ENCODE data around the gene TXN2. TPM values are rescaled to one million over a fixed set of nuclear protein-coding genes. Genes with fewer than 3 reads are reported as not detected.
"Not testable (repeated sequence)": the region's sequence is repeated elsewhere in the genome, so short reads cannot be mapped to it uniquely, and the experiment has no call there.

Gene TXN2
- total RNA-seq, 2 experiments from 2014 or later: 95.5 to 99.1 TPM

GRCh38 chr22:36455571-36456463, 25.6 kb downstream of the TXN2 start:
- H3K36me3 Mint-ChIP-seq (ENCODE audit: low read depth): no peaks in the 10 kb centered on the region
- H3K4me3 Mint-ChIP-seq: peak overlapping the region; percentile 22
- DNase-seq (no peak), ATAC-seq (no peak)
- H3K27me3 Mint-ChIP-seq: no peaks in the 10 kb centered on the region
- intact Hi-C loops (cut with DNase I, micrococcal nuclease): loop anchor here (1.0 to 2.0 kb wide), 8 partner anchors 25 to 127 kb away; partner anchors contain the start of genes EIF3D (in 2 of the 2) and TXN2 (in 1 of the 2)
- H3K27ac Mint-ChIP-seq: peak overlapping the region; percentile 28
- POLR2A ChIA-PET: interaction anchor here (0.6 to 1.0 kb wide), 3 partner anchors 27 to 99 kb away, joined by 3 to 4 read pairs (median 3); no protein-coding TSS in a partner anchor
- H3K9me3 Mint-ChIP-seq (ENCODE audit: low read depth): no peaks in the 10 kb centered on the region
- CTCF ChIA-PET: interaction anchor here (0.5 to 2.9 kb wide), 10 partner anchors 15 to 1169 kb away, joined by 3 to 10 read pairs (median 3); no protein-coding TSS in a partner anchor
- H3K4me1 Mint-ChIP-seq: peaks cover 41% of the 10 kb centered on the region

DNA sequence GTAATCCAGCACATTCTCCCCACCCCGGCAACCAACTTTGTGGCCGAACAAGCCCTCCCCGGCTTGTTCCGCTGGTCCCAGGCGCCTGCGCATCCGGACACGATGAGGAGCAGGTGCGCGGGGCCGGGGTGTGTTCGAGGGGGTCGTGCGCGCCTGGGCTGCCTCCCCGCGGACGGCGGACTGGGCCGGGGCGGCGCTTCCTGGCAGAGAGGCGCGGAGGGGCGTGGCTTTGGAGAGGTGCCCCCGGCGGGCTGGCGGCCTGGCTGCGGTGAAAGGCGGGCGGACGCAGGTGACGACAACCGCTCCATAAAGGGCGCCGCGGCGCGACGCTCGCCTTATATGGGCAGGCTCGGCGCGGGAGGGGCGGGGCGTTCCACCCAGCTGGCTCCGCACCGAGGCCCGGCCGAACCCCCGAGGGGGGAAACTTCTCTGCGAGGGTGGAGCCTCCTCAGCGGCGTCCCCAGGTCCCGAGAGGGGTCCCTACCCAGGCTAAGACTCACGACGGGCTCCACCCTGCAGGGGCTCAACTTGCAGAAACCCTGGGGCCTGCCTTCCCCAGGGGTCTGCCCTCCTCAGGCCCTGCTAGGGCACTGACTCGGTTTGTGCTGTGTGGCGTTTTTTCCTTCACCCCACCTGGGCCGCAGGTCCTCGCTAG, 26.4 kb downstream of the TXN2 start:
- H3K27me3 Mint-ChIP-seq: no peaks in the 10 kb centered on the region
- DNase-seq (peak; percentile 98), ATAC-seq (peak; percentile 82)
- CTCF ChIA-PET: interaction anchor here (0.5 to 2.9 kb wide), 11 partner anchors 16 to 205 kb away, joined by 3 to 10 read pairs (median 3); no protein-coding TSS in a partner anchor
- H3K4me3 Mint-ChIP-seq: peak overlapping the region; percentile 71
- intact Hi-C loops (cut with DNase I, micrococcal nuclease): loop anchor here (1.0 to 2.0 kb wide), 8 partner anchors 26 to 126 kb away; partner anchors contain the start of genes EIF3D (in 2 of the 2) and TXN2 (in 1 of the 2)
- peak overlapping the region; percentile 67 for H3K27ac Mint-ChIP-seq
- H3K4me1 Mint-ChIP-seq: peaks cover 44% of the 10 kb centered on the region
- POLR2A ChIA-PET: interaction anchor here (0.6 to 1.1 kb wide), 6 partner anchors 16 to 99 kb away, joined by 3 to 4 read pairs (median 4); no protein-coding TSS in a partner anchor
- no peaks in the 10 kb centered on the region for H3K36me3 Mint-ChIP-seq (ENCODE audit: low read depth)
- H3K9me3 Mint-ChIP-seq (ENCODE audit: low read depth): no peaks in the 10 kb centered on the region

GRCh38 chr22:36453855-36454378, 27.5 kb downstream of the TXN2 start:
- ChIA-PET POLR2A (interaction anchor here (0.6 to 1.1 kb wide), 3 partner anchors 15 to 126 kb away, joined by 4 to 5 read pairs (median 4); no protein-coding TSS in a partner anchor), CTCF (interaction anchor here (0.8 to 2.9 kb wide), 3 partner anchors 17 to 115 kb away, joined by 3 to 9 read pairs (median 5); no protein-coding TSS in a partner anchor)
- peaks cover 44% of the 10 kb centered on the region for H3K4me1 Mint-ChIP-seq
- H3K27me3 Mint-ChIP-seq: no peaks in the 10 kb centered on the region
- peak; percentile 23 for DNase-seq
- H3K4me3 Mint-ChIP-seq: peak overlapping the region; percentile 71
- intact Hi-C loops (cut with DNase I, micrococcal nuclease): loop anchor here (2.0 kb wide), 3 partner anchors 43 to 121 kb away; partner anchors contain the start of gene EIF3D (in 1 of the 2)
- H3K36me3 Mint-ChIP-seq (ENCODE audit: low read depth): no peaks in the 10 kb centered on the region
- H3K9me3 Mint-ChIP-seq (ENCODE audit: low read depth): no peaks in the 10 kb centered on the region
- ATAC-seq: no peak
- peak overlapping the region; percentile 63 for H3K27ac Mint-ChIP-seq

GRCh38 chr22:36452978-36453607, 28.3 kb downstream of the TXN2 start:
- CTCF ChIA-PET; intact Hi-C loops (cut with DNase I, micrococcal nuclease); DNase-seq; H3K27me3 Mint-ChIP-seq; H3K36me3 Mint-ChIP-seq (ENCODE audit: low read depth); ATAC-seq; H3K9me3 Mint-ChIP-seq (ENCODE audit: low read depth): not testable (repeated sequence)
- peak overlapping the region; percentile 96 for H3K27ac Mint-ChIP-seq
- POLR2A ChIA-PET: interaction anchor here (0.7 to 1.6 kb wide), 2 partner anchors 76 to 88 kb away, joined by 3 to 4 read pairs; no protein-coding TSS in a partner anchor
- peak overlapping the region; percentile 71 for H3K4me3 Mint-ChIP-seq
- H3K4me1 Mint-ChIP-seq: peaks cover 44% of the 10 kb centered on the region

DNA sequence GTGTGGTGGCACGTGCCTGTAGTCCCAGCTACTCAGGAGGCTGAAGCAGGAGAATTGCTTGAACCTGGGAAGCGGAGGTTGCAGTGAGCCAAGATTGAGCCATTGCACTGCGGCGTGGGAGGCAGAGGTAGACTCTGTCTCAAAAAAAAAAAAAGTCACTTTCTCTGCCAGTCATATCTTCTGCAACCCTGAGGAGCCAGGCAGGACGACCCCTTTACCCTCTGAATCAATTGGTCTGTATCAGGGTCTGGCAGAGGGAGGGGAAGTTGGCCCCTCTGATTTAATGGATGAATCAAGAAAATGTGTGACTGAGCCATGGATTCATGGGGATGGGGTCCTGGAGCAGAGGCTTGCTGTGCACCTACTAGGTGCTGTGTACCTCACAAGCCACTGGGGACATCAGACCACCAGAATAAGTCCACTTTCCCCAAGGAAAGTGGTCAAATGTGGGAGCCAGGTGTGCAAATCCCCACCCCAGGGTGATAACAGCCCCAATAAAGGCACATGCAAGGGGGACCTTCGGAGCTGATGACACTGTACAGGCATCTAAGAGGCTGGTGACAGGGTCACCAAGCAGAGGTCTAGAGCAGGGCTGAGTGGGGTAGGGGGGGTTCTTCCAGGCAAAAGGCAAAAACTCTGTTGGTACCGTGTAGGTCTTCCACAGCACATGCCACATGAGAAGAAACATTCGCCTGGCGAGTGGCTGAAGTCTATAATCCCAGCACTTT, 29.0 kb downstream of the TXN2 start:
- intact Hi-C loops (cut with DNase I, micrococcal nuclease): no loop called here
- ChIA-PET CTCF (interaction anchor here (0.9 to 1.3 kb wide), 2 partner anchors 18 to 31 kb away, joined by 3 read pairs; no protein-coding TSS in a partner anchor), POLR2A (interaction anchor here (0.7 to 1.6 kb wide), 4 partner anchors 64 to 124 kb away, joined by 3 to 5 read pairs (median 4); partner anchors contain the start of gene MYH9)
- no peaks in the 10 kb centered on the region for H3K27me3 Mint-ChIP-seq
- H3K4me1 Mint-ChIP-seq: peaks cover 47% of the 10 kb centered on the region
- no peaks in the 10 kb centered on the region for H3K36me3 Mint-ChIP-seq (ENCODE audit: low read depth)
- H3K4me3 Mint-ChIP-seq: peak overlapping the region; percentile 54
- peak; percentile 11 for ATAC-seq
- peak overlapping the region; percentile 96 for H3K27ac Mint-ChIP-seq
- peak; percentile 68 for DNase-seq
- H3K9me3 Mint-ChIP-seq (ENCODE audit: low read depth): no peaks in the 10 kb centered on the region

- not testable (repeated sequence) for H3K27me3 Mint-ChIP-seq; DNase-seq; H3K4me3 Mint-ChIP-seq; H3K9me3 Mint-ChIP-seq (ENCODE audit: low read depth); H3K36me3 Mint-ChIP-seq (ENCODE audit: low read depth); ATAC-seq
- CTCF ChIA-PET: interaction anchor here (1.3 kb wide), 1 partner anchor 19 kb away, joined by 3 read pairs; no protein-coding TSS in a partner anchor
- intact Hi-C loops (cut with DNase I, micrococcal nuclease): loop anchor here (1.0 kb wide), 4 partner anchors 30 to 86 kb away; partner anchors contain the start of genes EIF3D (in 1 of the 2) and TXN2 (in 1 of the 2)
- Mint-ChIP-seq H3K27ac (peak overlapping the region; percentile 96), H3K4me1 (peaks cover 43% of the 10 kb centered on the region)
- POLR2A ChIA-PET: interaction anchor here (1.1 kb wide), 1 partner anchor 116 kb away, joined by 3 read pairs; no protein-coding TSS in a partner anchor
Observed at GRCh38 chr22:36450923-36451322, 30.5 kb downstream of the TXN2 start.

DNA sequence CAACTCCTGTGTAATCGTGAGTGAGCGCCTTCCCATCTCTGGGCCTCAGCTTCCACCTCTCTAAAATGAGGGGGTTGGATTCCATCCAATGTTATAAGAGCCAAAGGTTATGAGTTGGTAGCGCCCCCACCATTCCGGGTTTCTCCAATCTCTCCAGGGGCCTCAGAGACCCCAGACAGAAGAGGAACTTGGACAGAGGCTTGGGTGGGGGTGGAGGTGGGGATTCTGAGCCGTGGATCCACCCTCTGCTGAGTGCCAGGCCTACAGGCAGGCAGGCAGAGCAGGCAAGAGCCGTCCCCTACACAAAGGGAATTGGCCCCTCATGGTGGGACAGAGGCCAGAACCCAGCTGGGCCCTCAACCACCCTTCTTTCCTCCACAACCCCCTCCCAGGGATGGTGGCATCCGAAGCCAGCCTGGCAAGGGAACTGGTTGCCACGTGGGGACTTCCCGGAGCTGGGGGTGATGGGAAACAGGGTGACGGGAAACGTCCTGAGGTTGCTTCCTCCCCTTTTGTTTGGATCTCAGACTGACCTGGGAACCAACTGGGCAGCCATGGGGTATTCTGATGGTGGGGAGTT, 31.8 kb downstream of the TXN2 start:
- Mint-ChIP-seq H3K4me1 (peaks cover 42% of the 10 kb centered on the region), H3K4me3 (no peak overlapping the region), H3K9me3 (ENCODE audit: low read depth) (no peaks in the 10 kb centered on the region), H3K27ac (no peak overlapping the region), H3K27me3 (no peaks in the 10 kb centered on the region), H3K36me3 (ENCODE audit: low read depth) (no peaks in the 10 kb centered on the region)
- CTCF ChIA-PET: interaction anchor here (0.9 kb wide), 1 partner anchor 17 kb away, joined by 3 read pairs; no protein-coding TSS in a partner anchor
- DNase-seq: no peak
- intact Hi-C loops (cut with DNase I, micrococcal nuclease): no loop called here
- no peak for ATAC-seq
- POLR2A ChIA-PET: no interaction called here

GRCh38 chr22:36447632-36448031, 33.8 kb downstream of the TXN2 start:
- no peak for ATAC-seq
- ChIA-PET POLR2A (interaction anchor here (0.5 kb wide), 1 partner anchor 10 kb away, joined by 6 read pairs; no protein-coding TSS in a partner anchor), CTCF (interaction anchor here (0.7 to 1.0 kb wide), 2 partner anchors 12 to 1427 kb away, joined by 3 to 4 read pairs; no protein-coding TSS in a partner anchor)
- no peak for DNase-seq
- peaks cover 29% of the 10 kb centered on the region for H3K4me1 Mint-ChIP-seq
- no peaks in the 10 kb centered on the region for H3K36me3 Mint-ChIP-seq (ENCODE audit: low read depth)
- no peaks in the 10 kb centered on the region for H3K27me3 Mint-ChIP-seq
- H3K27ac Mint-ChIP-seq: no peak overlapping the region
- intact Hi-C loops (cut with DNase I, micrococcal nuclease): no loop called here
- H3K9me3 Mint-ChIP-seq (ENCODE audit: low read depth): no peaks in the 10 kb centered on the region
- H3K4me3 Mint-ChIP-seq: no peak overlapping the region

DNA sequence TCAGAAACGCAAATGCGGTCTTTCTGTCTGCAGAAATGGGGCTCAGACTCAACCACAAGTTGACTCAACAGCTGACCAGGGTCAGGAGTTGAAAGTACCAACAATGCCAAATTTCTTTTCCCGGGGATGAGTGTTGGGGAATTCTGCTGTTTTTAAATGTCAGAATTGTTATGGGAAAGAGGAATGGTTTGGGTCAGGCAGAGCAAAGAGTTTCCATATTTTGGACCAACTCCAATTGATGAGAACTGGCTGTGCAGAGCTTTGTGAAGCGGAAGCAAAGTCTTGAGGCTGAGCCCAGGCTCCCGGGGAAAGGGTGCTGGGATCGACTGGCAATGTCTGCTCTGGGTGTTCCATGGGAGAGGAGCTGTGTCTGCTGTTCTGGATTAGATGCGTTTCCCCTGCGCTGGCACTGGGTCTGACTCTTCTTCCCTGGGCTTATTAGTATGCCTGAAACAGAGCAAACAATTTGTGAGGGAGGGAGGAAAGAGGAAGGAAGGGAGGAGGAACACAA, 36.2 kb downstream of the TXN2 start:
- ChIA-PET POLR2A (no interaction called here), CTCF (interaction anchor here (0.7 kb wide), 1 partner anchor 107 kb away, joined by 3 read pairs; no protein-coding TSS in a partner anchor)
- ATAC-seq: no peak
- Mint-ChIP-seq H3K27me3 (no peaks in the 10 kb centered on the region), H3K9me3 (ENCODE audit: low read depth) (no peaks in the 10 kb centered on the region), H3K36me3 (ENCODE audit: low read depth) (no peaks in the 10 kb centered on the region), H3K4me1 (peaks cover 16% of the 10 kb centered on the region), H3K4me3 (no peak overlapping the region), H3K27ac (no peak overlapping the region)
- DNase-seq: no peak
- intact Hi-C loops (cut with DNase I, micrococcal nuclease): no loop called here
